ENCODE results near the gene WSCD1. TPM values are rescaled to one million over a fixed set of nuclear protein-coding genes. Genes with fewer than 3 reads are reported as not detected.

The WSCD1 gene
- polyA plus RNA-seq, 1 experiment: 0.20 TPM

- no peak overlapping the region for H3K4me3 ChIP-seq (ENCODE audit: low read depth, low read length)
- CTCF ChIA-PET: no interaction called here
These were observed 103.5 kb downstream of the WSCD1 start for GRCh38 chr17:6173653-6174052.

More at GRCh38 chr17:6173653-6174052, 103.5 kb downstream of the WSCD1 start:
- Histone ChIP-seq H3K27me3 (ENCODE audit: control insufficient read depth, insufficient read depth, low read length) (no peaks in the 10 kb centered on the region), H3K27ac (ENCODE audit: low read depth, low read length) (no peak overlapping the region), H3K9me3 (ENCODE audit: control insufficient read depth, insufficient read depth, low read length) (peaks cover 18% of the 10 kb centered on the region)
- POLR2A ChIA-PET: no interaction called here
- TF ChIP-seq CTCF (IDR thresholded peaks at IDR 0.05; ENCODE audit: low read depth, low read length): no peak
- no peak for DNase-seq (ENCODE audit: low read depth, low spot score)
